Measurements from ENCODE around the gene COPB1. TPM values are rescaled to one million over a fixed set of nuclear protein-coding genes. Genes with fewer than 3 reads are reported as not detected.

The COPB1 gene
- total RNA-seq, 4 donors from 2014 or later: 73.3 to 279 (median 94.8) TPM

DNA sequence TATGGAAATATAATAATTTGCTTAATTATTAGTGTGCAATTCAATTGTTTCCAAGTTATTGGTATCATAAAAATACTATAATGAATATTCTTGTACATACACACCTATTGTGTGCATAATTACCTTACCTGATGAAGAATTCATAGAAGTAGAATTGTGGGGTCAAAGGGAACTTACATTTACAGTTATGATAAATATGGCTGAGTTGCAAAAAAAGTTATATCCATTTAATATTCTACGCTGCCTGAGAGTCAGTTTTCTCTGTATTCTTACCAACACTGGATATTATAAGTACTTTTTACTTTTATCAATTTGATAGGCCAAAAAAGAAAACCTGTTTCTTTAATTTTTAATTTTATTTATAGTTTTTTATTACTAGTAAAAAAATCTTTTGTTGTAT, 22.6 kb upstream of the COPB1 start:
- Histone ChIP-seq H3K4me3 (no peak overlapping the region), H3K9me3 (no peaks in the 10 kb centered on the region), H3K4me1 (peaks cover 4 to 6% of the 10 kb centered on the region in 2 donors), H3K36me3 (no peaks in the 10 kb centered on the region), H3K27ac (no peak overlapping the region), H3K27me3 (no peaks in the 10 kb centered on the region)
- intact Hi-C loops (cut with DNase I; ENCODE audit: low total_unique reads): no loop called here
- no peak for DNase-seq
- TF ChIP-seq POLR2A (IDR thresholded peaks at IDR 0.05): no peak
- TF ChIP-seq, protein P1, sequence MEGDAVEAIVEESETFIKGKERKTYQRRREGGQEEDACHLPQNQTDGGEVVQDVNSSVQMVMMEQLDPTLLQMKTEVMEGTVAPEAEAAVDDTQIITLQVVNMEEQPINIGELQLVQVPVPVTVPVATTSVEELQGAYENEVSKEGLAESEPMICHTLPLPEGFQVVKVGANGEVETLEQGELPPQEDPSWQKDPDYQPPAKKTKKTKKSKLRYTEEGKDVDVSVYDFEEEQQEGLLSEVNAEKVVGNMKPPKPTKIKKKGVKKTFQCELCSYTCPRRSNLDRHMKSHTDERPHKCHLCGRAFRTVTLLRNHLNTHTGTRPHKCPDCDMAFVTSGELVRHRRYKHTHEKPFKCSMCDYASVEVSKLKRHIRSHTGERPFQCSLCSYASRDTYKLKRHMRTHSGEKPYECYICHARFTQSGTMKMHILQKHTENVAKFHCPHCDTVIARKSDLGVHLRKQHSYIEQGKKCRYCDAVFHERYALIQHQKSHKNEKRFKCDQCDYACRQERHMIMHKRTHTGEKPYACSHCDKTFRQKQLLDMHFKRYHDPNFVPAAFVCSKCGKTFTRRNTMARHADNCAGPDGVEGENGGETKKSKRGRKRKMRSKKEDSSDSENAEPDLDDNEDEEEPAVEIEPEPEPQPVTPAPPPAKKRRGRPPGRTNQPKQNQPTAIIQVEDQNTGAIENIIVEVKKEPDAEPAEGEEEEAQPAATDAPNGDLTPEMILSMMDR (IDR thresholded peaks at IDR 0.05): no peak

DNA sequence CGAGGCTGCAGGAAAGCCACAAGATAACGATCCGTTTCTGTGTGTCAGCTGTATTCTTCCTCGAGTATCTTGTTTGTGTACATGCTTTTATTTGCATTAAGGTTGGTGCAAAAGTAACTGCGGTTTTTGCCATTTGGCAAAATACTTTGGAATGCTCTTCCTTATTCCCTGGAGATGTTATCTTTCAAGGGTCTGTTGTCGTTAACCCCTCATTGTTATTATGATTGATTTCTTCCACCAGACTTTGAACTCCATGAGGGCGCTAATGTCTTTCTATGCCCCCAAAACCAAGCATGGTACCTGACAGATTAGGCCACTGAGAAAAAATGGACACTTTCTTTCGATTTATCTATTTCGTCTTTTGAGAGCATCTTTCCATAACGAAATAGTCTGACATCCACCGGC, 21.1 kb upstream of the COPB1 start:
- H3K4me1 ChIP-seq: peaks cover 4 to 6% of the 10 kb centered on the region in 2 donors
- no peaks in the 10 kb centered on the region for H3K27me3 ChIP-seq
- H3K4me3 ChIP-seq: peak overlapping the region; percentile 72 to 87
- no peak for DNase-seq
- H3K27ac ChIP-seq: peak overlapping the region; percentile 83
- intact Hi-C loops (cut with DNase I; ENCODE audit: low total_unique reads): no loop called here
- TF ChIP-seq, protein P1 (IDR thresholded peaks at IDR 0.05): no peak
- no peak for TF ChIP-seq POLR2A (IDR thresholded peaks at IDR 0.05)
- no peaks in the 10 kb centered on the region for H3K9me3 ChIP-seq
- no peaks in the 10 kb centered on the region for H3K36me3 ChIP-seq

DNA sequence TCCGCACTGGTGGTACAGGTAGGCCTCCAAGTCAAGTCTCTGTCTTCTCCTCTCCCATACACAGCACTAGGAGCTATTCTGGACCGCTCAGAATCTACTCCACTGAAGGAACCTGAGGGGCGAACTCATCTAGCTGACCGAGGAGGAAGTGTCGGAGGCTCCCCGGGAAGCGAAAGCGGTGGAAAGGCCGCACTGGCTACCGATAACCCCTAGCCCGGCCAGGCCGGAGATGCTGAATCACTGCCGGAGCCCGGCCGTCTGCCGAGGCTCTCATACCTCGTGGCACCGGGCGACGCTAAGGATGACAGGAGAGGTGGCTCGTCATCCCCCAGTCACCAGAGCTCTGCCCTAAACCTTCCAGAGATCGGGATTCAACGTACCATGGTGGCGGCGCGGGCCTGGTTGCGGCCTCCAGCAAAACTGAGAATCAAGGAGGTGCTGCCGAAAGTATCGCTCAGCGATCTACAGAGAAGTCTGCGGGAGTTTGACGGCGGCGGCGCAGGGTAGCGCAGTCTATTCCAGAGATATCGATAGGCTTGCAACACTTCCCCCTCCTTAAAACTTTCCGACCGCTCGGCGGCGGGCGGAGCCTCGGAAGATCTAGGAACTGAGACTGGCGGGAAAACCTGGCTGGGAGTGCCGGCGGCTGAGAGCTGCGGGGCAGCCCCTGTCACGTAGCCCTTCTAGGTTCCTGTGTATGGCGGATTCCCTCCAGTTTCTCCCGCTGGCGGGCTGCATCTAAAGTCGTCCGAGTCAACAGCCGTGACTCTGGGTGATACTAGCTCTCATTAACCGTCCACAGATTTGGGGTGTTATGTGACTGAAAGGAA, 20.5 kb upstream of the COPB1 start, which contains the start of gene PSMA1:
PSMA1 (minus strand) TSS at position 470 of the 830 bp plus-strand sequence; CDS start at position 383, 87 bp downstream.
- peak; percentile 92 to 93 for DNase-seq
- H3K9me3 ChIP-seq: no peaks in the 10 kb centered on the region
- intact Hi-C loops (cut with DNase I; ENCODE audit: low total_unique reads): no loop called here
- H3K36me3 ChIP-seq: no peaks in the 10 kb centered on the region
- H3K27ac ChIP-seq: peak within 1 kb of the TSS; percentile 83
- TF ChIP-seq POLR2A (IDR thresholded peaks at IDR 0.05): peak; percentile 63 to 73
- TF ChIP-seq, protein P1 (IDR thresholded peaks at IDR 0.05): peak; percentile 45 to 83 (median 60)
- peaks cover 4 to 6% of the 10 kb centered on the region in 2 donors for H3K4me1 ChIP-seq
- peak within 1 kb of the TSS; percentile 72 to 87 for H3K4me3 ChIP-seq
- no peaks in the 10 kb centered on the region for H3K27me3 ChIP-seq

GRCh38 chr11:14519597-14519916, 19.9 kb upstream of the COPB1 start:
- Histone ChIP-seq H3K9me3 (no peaks in the 10 kb centered on the region), H3K36me3 (no peaks in the 10 kb centered on the region), H3K4me1 (peaks cover 4 to 6% of the 10 kb centered on the region in 2 donors), H3K27me3 (no peaks in the 10 kb centered on the region), H3K27ac (peak overlapping the region; percentile 83), H3K4me3 (peak overlapping the region; percentile 72 to 87)
- TF ChIP-seq, protein P1 (IDR thresholded peaks at IDR 0.05): no peak
- DNase-seq: no peak
- intact Hi-C loops (cut with DNase I; ENCODE audit: low total_unique reads): no loop called here

- no peaks in the 10 kb centered on the region for H3K36me3 ChIP-seq
- H3K4me3 ChIP-seq: peak overlapping the region; percentile 72 to 87
- peaks cover 4 to 6% of the 10 kb centered on the region in 2 donors for H3K4me1 ChIP-seq
- intact Hi-C loops (cut with DNase I; ENCODE audit: low total_unique reads): no loop called here
- TF ChIP-seq, protein P1 (IDR thresholded peaks at IDR 0.05): no peak
- H3K9me3 ChIP-seq: no peaks in the 10 kb centered on the region
- no peaks in the 10 kb centered on the region for H3K27me3 ChIP-seq
- H3K27ac ChIP-seq: peak overlapping the region; percentile 83
- no peak for DNase-seq
Observed at GRCh38 chr11:14518820-14519219, 19.2 kb upstream of the COPB1 start.

Data from uterus (tissue), 4 donors.